SIG-M5 treated with dmso at 0.1 percent for 504 hours (cell line): Measurements from ENCODE around the gene RAMP1.
"Not testable (repeated sequence)": the region's sequence is repeated elsewhere in the genome, so short reads cannot be mapped to it uniquely, and the experiment has no call there.

Experiments
- DNase-seq: peaks from one replicate; lab custom pipeline; 2025; ENCODE audit not compliant: unreplicated experiment; lab: John Stamatoyannopoulos, UW

Gene RAMP1

DNA sequence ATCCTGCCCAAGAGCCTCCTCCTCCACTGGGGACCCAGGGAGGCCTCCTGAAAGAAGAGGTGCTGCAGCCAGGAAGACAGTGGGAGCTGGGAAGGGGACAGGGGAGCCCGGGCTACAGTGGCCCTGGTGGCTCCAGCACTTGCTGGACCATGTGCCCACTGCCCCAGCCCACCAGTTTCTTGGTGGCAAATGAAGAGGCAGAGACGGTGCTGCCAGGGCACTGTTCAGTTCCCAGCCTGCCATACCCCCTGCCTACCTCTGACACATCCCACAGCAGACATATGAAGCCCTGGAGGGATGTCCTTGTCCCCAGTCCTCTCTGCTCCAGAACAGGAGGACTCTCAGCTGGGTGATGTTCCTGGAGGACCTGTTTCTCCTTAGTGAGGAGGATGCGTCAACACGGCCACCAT is 3.7 kb downstream of the RAMP1 start:
- no peak for DNase-seq

GRCh38 chr2:237863689-237864443 is 4.4 kb downstream of the RAMP1 start:
- no peak for DNase-seq

- no peak for DNase-seq
These were observed 5.1 kb downstream of the RAMP1 start for GRCh38 chr2:237864444-237864931.

DNA sequence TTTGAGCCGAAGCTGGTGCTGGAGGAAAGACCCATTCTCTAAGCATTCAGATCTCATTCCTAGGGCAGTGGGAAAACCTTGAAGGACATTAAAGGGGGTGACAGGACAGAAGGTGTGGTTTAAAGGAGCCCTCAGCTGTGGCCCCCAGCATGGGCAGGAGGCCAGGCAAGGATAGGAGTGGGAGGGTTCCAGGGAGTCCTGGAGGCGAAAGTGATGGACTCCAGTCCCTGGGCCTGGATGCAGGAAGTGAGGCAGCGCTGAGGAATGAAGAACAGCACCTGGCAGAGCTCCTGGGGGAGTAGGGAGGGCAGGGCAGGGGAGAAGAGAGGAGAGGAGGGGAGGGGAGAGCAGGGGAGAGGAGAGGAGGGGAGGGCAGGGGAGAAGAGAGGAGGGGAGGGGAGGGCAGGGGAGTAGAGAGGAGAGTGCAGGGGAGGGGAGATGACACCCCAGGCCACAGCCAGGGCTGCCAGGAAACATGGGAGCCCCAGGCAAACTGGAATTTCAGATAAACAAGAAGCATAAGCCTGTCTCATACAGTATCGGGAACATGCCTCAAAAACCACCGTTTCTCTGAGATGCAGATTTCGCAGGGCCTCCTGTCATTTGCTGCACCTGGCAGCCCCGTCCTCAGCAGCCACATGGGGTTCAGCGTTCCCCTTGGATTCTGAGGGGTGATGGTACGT is 5.7 kb downstream of the RAMP1 start:
- no peak for DNase-seq

DNA sequence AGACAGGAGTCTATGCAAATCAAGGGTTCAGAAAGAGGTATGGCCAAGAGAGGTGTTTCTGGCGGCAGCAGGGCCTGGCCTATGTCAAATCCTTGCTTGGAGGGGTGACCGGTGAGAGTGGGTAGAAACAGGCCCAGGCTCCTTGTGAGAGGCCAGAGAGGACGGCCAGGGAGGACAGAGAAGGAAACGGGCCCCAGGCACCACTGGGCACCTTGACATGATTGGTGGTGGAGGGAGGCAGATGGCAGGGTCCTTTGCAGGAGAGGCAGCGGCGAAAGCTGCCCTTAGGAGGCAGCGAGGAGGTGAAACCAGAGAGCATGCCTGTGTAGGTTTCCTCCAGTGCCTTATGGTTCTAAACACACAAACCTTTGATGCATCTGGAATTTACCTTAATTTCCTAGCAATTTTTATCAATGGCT is 6.2 kb downstream of the RAMP1 start:
- no peak for DNase-seq

- no peak for DNase-seq
These were observed 6.7 kb downstream of the RAMP1 start for GRCh38 chr2:237866101-237866621.

DNA sequence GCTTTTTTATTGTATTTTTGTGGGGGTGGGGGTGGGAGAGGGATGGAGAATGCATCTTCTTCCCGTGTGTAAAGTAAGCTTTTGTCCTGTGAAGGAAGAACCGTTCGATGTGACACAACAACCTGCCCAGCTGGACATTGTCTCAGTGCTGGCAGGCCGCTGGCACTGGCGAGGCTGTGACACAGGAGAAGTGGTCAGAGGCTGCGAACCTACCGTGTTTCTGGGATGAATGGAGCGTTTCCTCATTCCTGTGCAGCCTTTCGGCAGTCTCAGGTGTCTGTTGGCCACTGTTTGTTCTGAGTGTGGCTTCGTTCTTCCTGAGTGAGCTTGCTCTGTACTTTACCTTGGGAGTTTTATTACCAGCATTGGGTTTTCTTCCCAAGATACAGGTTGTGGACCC is 8.0 kb downstream of the RAMP1 start:
- no peak for DNase-seq

- DNase-seq = not testable (repeated sequence)
These were observed 8.7 kb downstream of the RAMP1 start for GRCh38 chr2:237868074-237868473.

- DNase-seq = no peak
These were observed 9.4 kb downstream of the RAMP1 start for GRCh38 chr2:237868631-237869342.

- DNase-seq = no peak
These were observed 10.1 kb downstream of the RAMP1 start for GRCh38 chr2:237869343-237870102.

GRCh38 chr2:237870126-237870525 is 10.7 kb downstream of the RAMP1 start:
- no peak for DNase-seq

DNA sequence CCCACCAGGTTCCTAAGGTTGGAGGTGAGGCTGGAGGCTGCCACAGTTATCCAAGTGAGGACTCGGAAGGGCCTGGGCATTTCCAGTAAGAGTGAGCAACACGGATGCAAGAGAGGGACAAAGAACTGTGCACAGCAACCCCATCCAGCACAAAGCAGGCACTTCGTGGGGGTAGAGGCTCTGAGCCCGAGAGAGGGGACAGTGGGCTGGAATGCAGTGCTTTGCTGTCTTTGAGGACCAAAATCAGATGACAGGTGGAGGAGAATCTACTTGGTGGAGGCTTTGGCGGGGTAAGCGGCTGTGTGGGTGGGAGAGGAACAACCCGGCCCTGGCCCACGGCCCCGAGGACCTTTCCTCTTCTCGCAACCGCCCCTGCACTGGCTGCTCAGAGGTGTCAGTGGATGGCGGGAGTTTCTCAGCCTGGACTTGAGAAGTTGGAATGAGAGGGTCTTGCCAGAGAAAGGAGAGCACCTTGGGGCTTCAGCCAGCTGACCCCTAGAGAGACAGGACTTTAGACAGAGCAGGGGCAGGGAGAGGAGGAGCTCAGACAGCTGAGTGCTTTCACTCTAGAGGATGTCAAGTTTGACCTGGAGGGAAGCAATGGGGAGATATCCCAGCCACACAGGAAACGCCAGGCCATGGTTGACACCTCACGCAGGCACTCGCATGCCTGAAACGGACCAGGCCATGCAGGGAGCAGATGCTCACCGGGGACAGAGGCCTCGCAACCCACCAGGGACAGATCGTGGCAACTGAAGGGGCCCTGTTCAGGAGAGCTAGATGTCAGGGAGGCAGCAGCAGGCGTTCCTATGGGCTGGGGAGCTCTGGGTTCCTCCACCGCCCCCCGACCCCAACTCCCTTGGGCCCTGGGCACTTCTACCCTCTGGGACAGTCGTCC is 11.6 kb downstream of the RAMP1 start:
- no peak for DNase-seq

DNA sequence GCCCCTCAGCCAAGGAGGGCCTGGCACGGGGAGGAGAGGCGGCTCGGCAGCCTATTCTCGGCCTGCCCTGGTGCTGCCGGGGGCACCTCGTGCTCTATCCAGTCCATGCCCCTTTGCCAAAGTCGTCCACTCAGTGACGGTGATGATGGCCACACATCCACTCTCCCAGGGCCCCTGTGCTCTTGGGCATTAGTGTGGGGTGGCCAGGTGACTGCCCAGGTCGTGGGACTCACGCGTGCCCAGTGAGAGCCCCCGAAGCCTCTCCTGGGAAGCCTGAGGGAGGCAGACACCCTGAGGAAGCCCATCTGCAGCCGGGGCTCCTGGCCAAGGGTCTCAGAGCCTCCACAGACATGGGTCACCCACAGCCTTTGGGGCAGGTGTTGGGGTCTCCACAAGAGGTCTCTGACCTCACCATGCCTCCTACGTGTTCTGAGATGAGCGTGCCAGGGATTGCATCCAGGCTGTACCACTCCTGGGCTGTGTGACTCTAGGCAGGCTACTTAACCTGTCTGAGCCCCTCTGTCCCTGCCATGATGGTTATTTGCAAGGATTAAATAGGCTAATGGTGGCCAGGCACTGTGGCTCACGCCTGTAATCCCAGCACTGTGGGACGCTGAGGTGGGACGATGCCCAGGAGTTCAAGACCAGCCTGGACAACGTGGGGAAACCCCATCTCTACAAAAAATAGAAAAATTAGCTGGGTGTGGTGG is 12.9 kb downstream of the RAMP1 start:
- DNase-seq = no peak

DNA sequence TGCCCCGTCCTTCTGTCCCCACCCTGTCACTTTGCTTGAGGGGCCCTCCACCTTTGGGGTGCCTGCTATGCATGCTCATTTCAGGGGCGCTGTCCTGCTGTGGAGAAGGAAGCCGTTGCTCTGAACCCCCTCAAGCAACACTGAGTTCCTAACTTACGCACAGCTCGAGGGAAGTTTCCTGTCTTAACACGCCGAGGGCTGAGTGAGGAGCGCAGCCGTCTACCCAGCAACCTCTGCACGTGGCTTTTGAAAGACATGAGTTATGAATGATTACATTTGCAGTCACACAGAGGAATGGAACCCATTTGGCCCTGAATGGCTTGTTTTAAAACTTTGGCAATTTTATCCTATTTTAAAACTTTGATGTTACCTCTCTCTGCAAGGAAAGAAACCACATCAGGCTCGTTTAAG is 14.0 kb downstream of the RAMP1 start:
- DNase-seq = no peak

GRCh38 chr2:237873897-237874551 is 14.6 kb downstream of the RAMP1 start:
- no peak for DNase-seq

DNA sequence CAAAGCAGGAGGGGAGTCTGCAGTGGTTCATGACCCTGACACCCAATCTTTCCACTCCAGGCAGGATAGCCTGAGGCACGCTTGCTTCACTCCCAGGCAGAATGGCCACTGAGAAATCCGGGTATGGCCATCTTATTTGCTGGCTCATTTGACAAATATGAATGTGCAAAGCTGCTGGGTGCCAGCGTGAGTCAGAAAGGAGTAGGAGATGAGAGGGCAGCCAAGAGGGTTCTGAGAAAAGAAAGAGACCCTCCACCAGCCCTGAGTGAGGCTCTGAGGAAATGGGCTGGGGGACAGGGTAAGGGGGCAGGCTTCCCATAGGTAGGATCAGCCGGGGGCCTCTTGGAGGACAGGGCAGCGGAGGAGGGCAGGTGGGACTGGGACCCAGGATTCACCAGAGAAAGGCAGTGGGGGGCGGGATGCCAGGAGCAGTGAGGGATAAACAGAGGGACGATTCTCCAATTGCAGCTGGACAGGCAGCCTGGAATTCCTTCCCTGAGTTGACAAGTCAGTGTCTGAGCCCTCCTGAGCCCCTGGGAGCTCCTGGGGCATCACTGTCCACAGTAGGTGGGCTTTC is 15.2 kb downstream of the RAMP1 start:
- no peak for DNase-seq

- no peak for DNase-seq
These were observed 16.0 kb downstream of the RAMP1 start for GRCh38 chr2:237875256-237876060.
